ENCODE data around the gene S100A13. TPM values are rescaled to one million over a fixed set of nuclear protein-coding genes. Genes with fewer than 3 reads are reported as not detected.
"Not testable (repeated sequence)": the region's sequence is repeated elsewhere in the genome, so short reads cannot be mapped to it uniquely, and the experiment has no call there.

Gene S100A13
- total and polyA plus RNA-seq, 2 donors (not counting 1 experiment from before 2014, with no cell fraction given): 172 to 399 TPM

GRCh38 chr1:153640861-153641260 is 13.6 kb upstream of the S100A13 start:
- H3K79me2 ChIP-seq (ENCODE audit: control insufficient read depth, insufficient read depth, low read length): peaks cover 20% of the 10 kb centered on the region
- H3K27ac ChIP-seq (ENCODE audit: insufficient read depth, low read length): no peak overlapping the region
- no peak overlapping the region for H3K4me3 ChIP-seq (replicated peaks in 1 of 4; ENCODE audit: control extremely low read depth in 1 of 4, insufficient read depth in 1 of 4, low read depth in 3 of 4, low read length in 4 of 4)

GRCh38 chr1:153640213-153640612 is 12.9 kb upstream of the S100A13 start:
- not testable (repeated sequence) for H3K4me1 ChIP-seq (ENCODE audit: control insufficient read depth, extremely low read depth, insufficient read depth, low read length); H3K4me2 ChIP-seq (ENCODE audit: extremely low read depth, insufficient read depth, low read length); H3K27ac ChIP-seq (ENCODE audit: insufficient read depth, low read length); H2AFZ ChIP-seq (ENCODE audit: low read length); H3K9ac ChIP-seq (ENCODE audit: insufficient read depth, low read length); H3K27me3 ChIP-seq (ENCODE audit: control insufficient read depth, insufficient read depth, low read length); H3K4me3 ChIP-seq (replicated peaks in 1 of 4; ENCODE audit: control extremely low read depth in 1 of 4, insufficient read depth in 1 of 4, low read depth in 3 of 4, low read length in 4 of 4); H4K20me1 ChIP-seq (ENCODE audit: control insufficient read depth, extremely low read depth, insufficient read depth, low read length); H3K9me3 ChIP-seq (ENCODE audit: control insufficient read depth, insufficient read depth, low read depth, low read length); DNase-seq (ENCODE audit: low read depth in 2 of 2)
- H3K79me2 ChIP-seq (ENCODE audit: control insufficient read depth, insufficient read depth, low read length): peaks cover 27% of the 10 kb centered on the region
- peaks cover 31% of the 10 kb centered on the region for H3K36me3 ChIP-seq (ENCODE audit: control insufficient read depth, insufficient read depth, low read length)

More at GRCh38 chr1:153640861-153641260, 13.6 kb upstream of the S100A13 start:
- H3K4me1 ChIP-seq (ENCODE audit: control insufficient read depth, extremely low read depth, insufficient read depth, low read length): no peaks in the 10 kb centered on the region
- H4K20me1 ChIP-seq (ENCODE audit: control insufficient read depth, extremely low read depth, insufficient read depth, low read length): no peaks in the 10 kb centered on the region
- H3K9ac ChIP-seq (ENCODE audit: insufficient read depth, low read length): no peak overlapping the region
- DNase-seq (ENCODE audit: low read depth in 2 of 2): no peak
- H3K36me3 ChIP-seq (ENCODE audit: control insufficient read depth, insufficient read depth, low read length): peaks cover 31% of the 10 kb centered on the region
- TF ChIP-seq CTCF (conservative IDR thresholded peaks at IDR 0.05 in 1 of 2, IDR thresholded peaks at IDR 0.05 in 1 of 2; ENCODE audit: low read depth in 1 of 2, low read length in 2 of 2) (no peak), EZH2 (IDR thresholded peaks at IDR 0.05; ENCODE audit: low read length, missing control alignments) (no peak)
- H3K27me3 ChIP-seq (ENCODE audit: control insufficient read depth, insufficient read depth, low read length): no peaks in the 10 kb centered on the region
- H3K9me3 ChIP-seq (ENCODE audit: control insufficient read depth, insufficient read depth, low read depth, low read length): no peaks in the 10 kb centered on the region
- H2AFZ ChIP-seq (ENCODE audit: low read length): no peak overlapping the region
- no peak overlapping the region for H3K4me2 ChIP-seq (ENCODE audit: extremely low read depth, insufficient read depth, low read length)

GRCh38 chr1:153639280-153639679 is 12.0 kb upstream of the S100A13 start:
- Histone ChIP-seq H3K79me2 (ENCODE audit: control insufficient read depth, insufficient read depth, low read length) (peaks cover 35% of the 10 kb centered on the region), H3K4me1 (ENCODE audit: control insufficient read depth, extremely low read depth, insufficient read depth, low read length) (no peaks in the 10 kb centered on the region), H3K4me2 (ENCODE audit: extremely low read depth, insufficient read depth, low read length) (no peak overlapping the region), H4K20me1 (ENCODE audit: control insufficient read depth, extremely low read depth, insufficient read depth, low read length) (no peaks in the 10 kb centered on the region), H3K27me3 (ENCODE audit: control insufficient read depth, insufficient read depth, low read length) (no peaks in the 10 kb centered on the region), H3K9ac (ENCODE audit: insufficient read depth, low read length) (no peak overlapping the region), H3K27ac (ENCODE audit: insufficient read depth, low read length) (no peak overlapping the region), H3K36me3 (ENCODE audit: control insufficient read depth, insufficient read depth, low read length) (peaks cover 28% of the 10 kb centered on the region), H3K4me3 (replicated peaks in 1 of 4; ENCODE audit: control extremely low read depth in 1 of 4, insufficient read depth in 1 of 4, low read depth in 3 of 4, low read length in 4 of 4) (no peak overlapping the region), H2AFZ (ENCODE audit: low read length) (no peak overlapping the region), H3K9me3 (ENCODE audit: control insufficient read depth, insufficient read depth, low read depth, low read length) (no peaks in the 10 kb centered on the region)
- no peak for DNase-seq (ENCODE audit: low read depth in 2 of 2)
- no peak for TF ChIP-seq EZH2 (IDR thresholded peaks at IDR 0.05; ENCODE audit: low read length, missing control alignments)
- TF ChIP-seq CTCF (conservative IDR thresholded peaks at IDR 0.05 in 1 of 2, IDR thresholded peaks at IDR 0.05 in 1 of 2; ENCODE audit: low read depth in 1 of 2, low read length in 2 of 2): no peak

All from fibroblast of lung (primary cell).